ENCODE data around the gene TFPI. TPM values are rescaled to one million over a fixed set of nuclear protein-coding genes. Genes with fewer than 3 reads are reported as not detected.

Gene TFPI
- total RNA-seq, 1 experiment from 2014 or later = 65.7 TPM

GRCh38 chr2:187466129-187466792 lies 88.0 kb downstream of the TFPI start:
- no peak for DNase-seq
- BruUV-seq (replicated peaks) = no TSS peak
- Histone ChIP-seq H3K27ac (no peak overlapping the region), H3K4me3 (no peak overlapping the region), H3K4me2 (no peak overlapping the region), H3F3A (ENCODE audit: insufficient read depth, low read depth) (no peaks in the 10 kb centered on the region), H3K9me2 (ENCODE audit: insufficient read depth) (no peaks in the 10 kb centered on the region), H3K36me3 (ENCODE audit: low read depth) (no peaks in the 10 kb centered on the region), H3K79me2 (ENCODE audit: low read depth) (no peaks in the 10 kb centered on the region), H3K27me3 (ENCODE audit: insufficient read depth, low read depth) (no peaks in the 10 kb centered on the region), H3K4me1 (replicated peaks; ENCODE audit: insufficient read depth) (peaks cover 5% of the 10 kb centered on the region; the same call in 1 of the 2 replicates), H4K20me1 (ENCODE audit: insufficient read depth) (no peaks in the 10 kb centered on the region), H3K9me3 (ENCODE audit: insufficient read depth, low read depth) (no peaks in the 10 kb centered on the region), H2AFZ (no peak overlapping the region)
- POLR2A ChIA-PET (ENCODE audit: unreplicated experiment) = no interaction called here
- CTCF ChIA-PET = no interaction called here
- no peak for TF ChIP-seq EZH2 (IDR thresholded peaks at IDR 0.05; ENCODE audit: low read depth)
- TF ChIP-seq CTCF (conservative IDR thresholded peaks at IDR 0.05) = no peak
- intact Hi-C loops (cut with micrococcal nuclease; ENCODE audit: unreplicated experiment) = no loop called here

DNA sequence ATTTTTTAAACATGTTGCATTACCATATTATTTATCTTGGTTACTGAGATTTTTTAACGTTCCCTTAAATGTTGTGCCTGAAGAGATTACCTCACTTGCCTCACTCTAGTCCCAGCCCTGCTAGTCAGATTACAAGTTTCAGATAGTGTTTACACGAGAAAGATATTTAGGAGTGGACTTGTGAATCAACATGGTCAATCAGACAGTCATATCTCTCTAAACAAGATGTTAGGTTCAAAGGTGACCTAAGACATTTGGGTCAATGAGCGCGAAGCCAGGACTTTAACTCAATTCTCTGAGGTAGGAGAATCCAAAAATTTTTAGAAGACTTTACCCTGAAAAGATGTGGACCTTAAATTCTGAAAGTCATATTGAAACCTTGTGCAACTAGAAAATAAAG lies 91.4 kb downstream of the TFPI start:
- TF ChIP-seq EZH2 (IDR thresholded peaks at IDR 0.05; ENCODE audit: low read depth) (no peak), CTCF (conservative IDR thresholded peaks at IDR 0.05) (no peak)
- CTCF ChIA-PET = no interaction called here
- no peaks in the 10 kb centered on the region for H3K9me3 ChIP-seq (ENCODE audit: insufficient read depth, low read depth)
- H3K4me3 ChIP-seq = no peak overlapping the region
- H3K27ac ChIP-seq = no peak overlapping the region
- no peaks in the 10 kb centered on the region for H3F3A ChIP-seq (ENCODE audit: insufficient read depth, low read depth)
- no TSS peak for BruUV-seq (replicated peaks)
- no peaks in the 10 kb centered on the region for H4K20me1 ChIP-seq (ENCODE audit: insufficient read depth)
- H3K79me2 ChIP-seq (ENCODE audit: low read depth) = no peaks in the 10 kb centered on the region
- intact Hi-C loops (cut with micrococcal nuclease; ENCODE audit: unreplicated experiment) = no loop called here
- H3K9me2 ChIP-seq (ENCODE audit: insufficient read depth) = no peaks in the 10 kb centered on the region
- H2AFZ ChIP-seq = no peak overlapping the region
- H3K4me2 ChIP-seq = no peak overlapping the region
- no peaks in the 10 kb centered on the region for H3K36me3 ChIP-seq (ENCODE audit: low read depth)
- 0 out of 2 replicates have a peak, but pooled peaks cover under 1% of the 10 kb centered on the region for H3K4me1 ChIP-seq (replicated peaks; ENCODE audit: insufficient read depth)
- no peaks in the 10 kb centered on the region for H3K27me3 ChIP-seq (ENCODE audit: insufficient read depth, low read depth)
- no peak for DNase-seq
- POLR2A ChIA-PET (ENCODE audit: unreplicated experiment) = no interaction called here

DNA sequence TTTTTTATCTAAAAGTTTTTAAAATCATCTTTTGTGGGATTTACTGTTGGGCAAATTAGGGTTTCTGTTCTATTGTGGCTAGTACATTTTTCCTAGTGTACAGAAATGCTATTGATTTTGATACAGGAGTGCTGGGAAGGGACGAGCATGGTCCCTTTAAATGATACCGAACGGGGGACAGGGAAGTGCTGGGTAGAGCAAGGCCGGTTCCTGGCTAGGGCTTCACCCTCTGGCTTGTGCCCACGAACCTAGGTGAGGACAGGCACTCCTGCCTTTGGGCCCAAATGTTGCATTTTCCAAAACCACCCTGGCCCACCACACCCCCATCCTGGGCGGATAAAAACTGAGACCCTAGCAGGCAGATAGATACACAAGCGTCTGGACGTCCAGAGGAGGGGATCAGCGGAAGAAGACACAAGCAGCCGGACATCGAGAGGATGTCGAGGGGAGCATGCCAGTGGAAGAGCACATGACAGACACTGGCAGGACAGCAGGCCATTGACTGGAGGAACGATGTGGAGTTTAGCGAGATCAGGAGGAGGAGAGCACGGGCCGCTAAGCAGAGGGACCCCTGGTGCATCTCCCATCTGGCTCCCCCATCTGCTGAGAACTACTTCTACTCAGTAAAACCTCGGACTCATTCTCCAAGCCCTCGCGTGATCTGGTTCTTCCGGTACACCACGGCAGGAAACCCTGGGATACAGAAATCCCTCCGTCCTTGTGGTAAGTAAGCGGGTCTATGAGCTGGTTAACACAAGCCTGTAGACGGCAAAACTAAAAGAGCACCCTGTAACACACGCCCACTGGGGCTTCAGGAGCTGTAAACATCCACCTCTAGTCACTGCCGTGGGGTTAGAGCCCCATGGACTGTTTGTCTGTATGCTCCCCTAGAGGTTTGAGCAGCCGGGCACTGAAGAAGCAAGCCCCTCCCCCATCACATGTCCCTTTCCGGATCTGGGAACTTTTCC lies 92.7 kb downstream of the TFPI start:
- Histone ChIP-seq H3K9me3 (ENCODE audit: insufficient read depth, low read depth) (no peaks in the 10 kb centered on the region), H3K4me2 (no peak overlapping the region)

More for the DNA sequence above, 92.7 kb downstream of the TFPI start:
- intact Hi-C loops (cut with micrococcal nuclease; ENCODE audit: unreplicated experiment) = no loop called here
- no peak for DNase-seq
- Histone ChIP-seq H3K4me1 (replicated peaks; ENCODE audit: insufficient read depth) (no peaks in the 10 kb centered on the region), H3K27me3 (ENCODE audit: insufficient read depth, low read depth) (no peaks in the 10 kb centered on the region), H3F3A (ENCODE audit: insufficient read depth, low read depth) (no peaks in the 10 kb centered on the region), H4K20me1 (ENCODE audit: insufficient read depth) (no peaks in the 10 kb centered on the region), H3K79me2 (ENCODE audit: low read depth) (no peaks in the 10 kb centered on the region), H3K9me2 (ENCODE audit: insufficient read depth) (no peaks in the 10 kb centered on the region), H3K36me3 (ENCODE audit: low read depth) (no peaks in the 10 kb centered on the region), H3K27ac (no peak overlapping the region), H2AFZ (no peak overlapping the region), H3K4me3 (no peak overlapping the region)
- CTCF ChIA-PET = no interaction called here
- POLR2A ChIA-PET (ENCODE audit: unreplicated experiment) = no interaction called here
- TF ChIP-seq CTCF (conservative IDR thresholded peaks at IDR 0.05) (no peak), EZH2 (IDR thresholded peaks at IDR 0.05; ENCODE audit: low read depth) (no peak)
- BruUV-seq (replicated peaks) = no TSS peak

Data from PC-9 (cell line).